ENCODE measurements around the gene KIF2A. TPM values are rescaled to one million over a fixed set of nuclear protein-coding genes. Genes with fewer than 3 reads are reported as not detected.

KIF2A gene
- total RNA-seq, 1 donor from 2014 or later, result 53.4 TPM

GRCh38 chr5:62273687-62274086 lies 32.3 kb upstream of the KIF2A start:
- Histone ChIP-seq H3K36me3 (ENCODE audit: control insufficient read depth, insufficient read depth, low read length) (no peaks in the 10 kb centered on the region), H3K4me3 (ENCODE audit: low read depth, low read length) (no peak overlapping the region), H3K27me3 (ENCODE audit: control insufficient read depth, insufficient read depth, low read length) (no peaks in the 10 kb centered on the region)
- TF ChIP-seq CTCF (IDR thresholded peaks at IDR 0.05; ENCODE audit: insufficient read depth, low read length, poor library complexity, severe bottlenecking), result no peak
- no peak for DNase-seq (ENCODE audit: low read depth)

- Histone ChIP-seq H3K27me3 (ENCODE audit: control insufficient read depth, insufficient read depth, low read length) (no peaks in the 10 kb centered on the region), H3K4me3 (ENCODE audit: low read depth, low read length) (no peak overlapping the region), H3K36me3 (ENCODE audit: control insufficient read depth, insufficient read depth, low read length) (no peaks in the 10 kb centered on the region)
- no peak for TF ChIP-seq CTCF (IDR thresholded peaks at IDR 0.05; ENCODE audit: insufficient read depth, low read length, poor library complexity, severe bottlenecking)
- DNase-seq (ENCODE audit: low read depth), result no peak
Measured at GRCh38 chr5:62275581-62275980, 30.4 kb upstream of the KIF2A start.

GRCh38 chr5:62281411-62281810 lies 24.6 kb upstream of the KIF2A start:
- Histone ChIP-seq H3K4me3 (ENCODE audit: low read depth, low read length) (no peak overlapping the region), H3K36me3 (ENCODE audit: control insufficient read depth, insufficient read depth, low read length) (no peaks in the 10 kb centered on the region), H3K27me3 (ENCODE audit: control insufficient read depth, insufficient read depth, low read length) (no peaks in the 10 kb centered on the region)
- TF ChIP-seq CTCF (IDR thresholded peaks at IDR 0.05; ENCODE audit: insufficient read depth, low read length, poor library complexity, severe bottlenecking), result no peak
- no peak for DNase-seq (ENCODE audit: low read depth)

- DNase-seq (ENCODE audit: low read depth), result no peak
- no peaks in the 10 kb centered on the region for H3K27me3 ChIP-seq (ENCODE audit: control insufficient read depth, insufficient read depth, low read length)
- no peak overlapping the region for H3K4me3 ChIP-seq (ENCODE audit: low read depth, low read length)
- H3K36me3 ChIP-seq (ENCODE audit: control insufficient read depth, insufficient read depth, low read length), result no peaks in the 10 kb centered on the region
- no peak for TF ChIP-seq CTCF (IDR thresholded peaks at IDR 0.05; ENCODE audit: insufficient read depth, low read length, poor library complexity, severe bottlenecking)
Measured at GRCh38 chr5:62282064-62282463, 23.9 kb upstream of the KIF2A start.

GRCh38 chr5:62283005-62283404 lies 23.0 kb upstream of the KIF2A start:
- no peak for TF ChIP-seq CTCF (IDR thresholded peaks at IDR 0.05; ENCODE audit: insufficient read depth, low read length, poor library complexity, severe bottlenecking)
- Histone ChIP-seq H3K27me3 (ENCODE audit: control insufficient read depth, insufficient read depth, low read length) (no peaks in the 10 kb centered on the region), H3K36me3 (ENCODE audit: control insufficient read depth, insufficient read depth, low read length) (no peaks in the 10 kb centered on the region), H3K4me3 (ENCODE audit: low read depth, low read length) (no peak overlapping the region)
- no peak for DNase-seq (ENCODE audit: low read depth)

GRCh38 chr5:62283861-62284260 lies 22.1 kb upstream of the KIF2A start:
- no peak for TF ChIP-seq CTCF (IDR thresholded peaks at IDR 0.05; ENCODE audit: insufficient read depth, low read length, poor library complexity, severe bottlenecking)
- H3K4me3 ChIP-seq (ENCODE audit: low read depth, low read length), result no peak overlapping the region
- no peak for DNase-seq (ENCODE audit: low read depth)
- no peaks in the 10 kb centered on the region for H3K36me3 ChIP-seq (ENCODE audit: control insufficient read depth, insufficient read depth, low read length)
- H3K27me3 ChIP-seq (ENCODE audit: control insufficient read depth, insufficient read depth, low read length), result no peaks in the 10 kb centered on the region

All from kidney epithelial cell (primary cell).